Kidney tubule cell (primary cell): ENCODE measurements around the gene CCL1.
"Not testable (repeated sequence)": the region's sequence is repeated elsewhere in the genome, so short reads cannot be mapped to it uniquely, and the experiment has no call there.

ENCODE experiments used
- DNase-seq: peaks from one replicate; pipeline ENCODE4 v3.0.0-alpha.2; 2018; ENCODE audit warnings: low spot score

The CCL1 gene

DNA sequence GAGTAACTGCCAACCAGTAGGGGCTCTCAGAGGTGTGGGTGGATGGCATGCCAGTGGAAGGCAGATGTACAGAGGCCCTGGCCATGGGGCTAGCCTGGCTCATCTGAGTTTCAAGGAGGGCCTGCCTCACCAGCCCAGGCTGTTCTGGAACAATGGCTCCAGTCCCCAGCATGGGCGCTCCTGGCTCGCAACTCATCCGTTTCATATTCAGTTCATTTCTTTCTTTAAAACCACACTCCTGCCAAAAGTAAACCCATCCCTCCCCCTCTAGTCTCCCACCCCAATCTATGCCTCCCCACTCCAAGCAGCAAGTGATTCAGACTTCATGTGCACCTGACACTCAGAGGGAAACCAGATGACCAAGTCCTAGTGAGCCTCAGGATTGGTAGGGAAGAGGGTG, 4.4 kb downstream of the CCL1 start:
- no peak for DNase-seq

DNA sequence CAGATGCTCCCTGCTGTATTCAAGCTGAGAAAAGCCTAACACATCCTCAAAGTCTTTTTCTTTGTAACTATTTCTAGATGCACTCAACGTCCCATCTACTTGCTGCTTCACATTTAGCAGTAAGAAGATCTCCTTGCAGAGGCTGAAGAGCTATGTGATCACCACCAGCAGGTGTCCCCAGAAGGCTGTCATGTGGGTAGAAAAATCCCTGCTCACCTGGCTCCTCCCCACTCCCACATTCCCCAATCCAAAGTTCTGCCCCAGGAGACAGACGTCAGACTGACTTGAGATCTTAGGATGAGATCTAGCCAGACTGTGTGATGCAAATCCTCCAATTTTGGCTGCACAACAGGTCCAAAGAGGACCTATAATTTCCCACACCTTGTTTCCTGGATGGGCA, 5.6 kb downstream of the CCL1 start:
- DNase-seq, result no peak

DNA sequence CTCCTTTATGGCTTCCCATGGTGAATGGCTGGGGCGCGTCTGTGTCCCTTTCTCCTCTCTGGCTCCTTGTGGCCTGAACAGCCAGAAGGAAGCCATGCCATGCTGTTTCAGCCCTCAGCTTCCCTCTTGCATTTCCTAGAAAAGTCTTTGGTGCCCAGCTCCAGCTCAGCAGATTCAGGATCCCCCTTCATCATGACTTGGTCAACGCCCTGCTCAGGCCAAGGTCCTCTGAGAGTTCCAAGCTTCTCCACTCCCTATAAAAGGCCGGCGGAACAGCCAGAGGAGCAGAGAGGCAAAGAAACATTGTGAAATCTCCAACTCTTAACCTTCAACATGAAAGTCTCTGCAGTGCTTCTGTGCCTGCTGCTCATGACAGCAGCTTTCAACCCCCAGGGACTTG, 6.8 kb downstream of the CCL1 start, which contains the start of gene CCL13:
Gene CCL13 (plus strand): TSS at position 287 of the 400 bp plus-strand sequence. CDS start 47 bp downstream, at position 334.
- no peak for DNase-seq

DNA sequence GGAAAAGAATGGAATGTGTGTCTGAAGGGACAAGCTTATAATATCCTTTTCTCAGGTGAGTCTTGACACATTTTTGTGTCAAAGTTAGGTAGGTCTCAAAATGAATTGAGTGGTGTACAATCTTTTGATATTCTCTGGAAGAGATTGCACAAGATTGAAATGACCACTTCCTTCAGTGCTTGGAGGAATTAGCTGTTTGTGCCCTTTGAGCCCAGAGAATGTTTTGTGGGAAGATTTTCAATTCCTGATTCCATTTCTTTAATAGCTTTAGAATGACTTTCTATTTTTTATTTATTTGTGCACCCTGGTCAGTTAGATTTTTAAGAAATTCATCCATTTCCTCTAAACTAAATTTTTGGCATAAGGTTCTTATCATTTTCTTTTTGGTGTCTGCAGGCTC, 8.4 kb downstream of the CCL1 start:
- DNase-seq, result no peak

DNA sequence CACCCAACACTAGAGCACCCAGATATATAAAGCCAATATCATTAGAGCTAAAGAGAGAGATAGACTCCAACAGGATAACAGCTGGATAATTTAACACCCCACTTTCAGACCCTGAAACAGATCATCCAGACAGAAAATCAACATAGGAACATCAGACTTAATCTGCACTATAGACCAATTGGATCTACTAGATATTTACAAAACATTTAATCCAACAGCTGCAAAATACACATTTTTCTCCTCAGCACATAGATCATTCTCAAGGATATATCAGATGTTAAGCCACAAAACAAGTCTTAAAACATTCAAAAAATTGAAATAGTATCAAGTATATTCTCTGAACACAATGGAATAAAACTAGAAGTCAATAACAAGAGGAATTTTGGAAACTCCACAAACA, 10.8 kb downstream of the CCL1 start:
- no peak for DNase-seq

DNA sequence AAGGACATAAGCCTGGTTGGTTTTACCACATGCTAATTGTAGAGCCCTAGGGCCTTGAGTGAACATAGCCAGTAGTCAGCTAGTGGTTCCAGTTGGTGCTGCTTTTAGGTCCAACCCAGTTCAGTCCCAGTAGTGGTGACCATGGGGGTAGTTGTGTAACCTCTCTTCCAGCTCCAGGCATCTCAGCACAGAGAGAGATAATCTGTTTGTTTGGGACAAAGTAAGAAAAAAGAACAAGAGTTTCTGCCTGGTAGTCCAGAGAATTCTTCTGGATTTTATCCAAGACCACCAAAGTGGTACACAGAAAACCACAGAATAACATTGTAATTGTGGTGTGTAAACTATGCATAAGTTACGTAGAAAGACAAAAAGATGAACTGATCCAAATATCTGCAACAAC, 11.9 kb downstream of the CCL1 start:
- no peak for DNase-seq

DNA sequence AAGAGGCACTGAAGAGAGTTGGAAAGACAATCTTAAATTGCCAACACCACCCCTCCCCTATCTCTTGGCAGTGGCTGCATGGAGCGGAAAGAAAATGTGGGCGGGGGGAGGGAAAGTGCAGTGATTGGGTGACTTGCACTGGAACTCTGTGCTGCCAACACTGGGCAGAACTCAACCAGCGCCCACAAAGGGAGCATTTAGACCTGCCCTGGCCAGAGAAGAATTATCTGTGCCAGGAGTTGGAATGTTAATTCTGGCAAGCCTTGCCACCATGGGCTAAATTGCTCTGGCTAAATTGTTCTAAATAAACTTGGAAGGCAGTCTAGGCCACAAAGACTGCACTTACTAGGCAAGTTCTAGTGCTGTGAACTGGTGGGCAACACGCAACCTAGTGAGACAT, 13.3 kb downstream of the CCL1 start:
- no peak for DNase-seq

DNA sequence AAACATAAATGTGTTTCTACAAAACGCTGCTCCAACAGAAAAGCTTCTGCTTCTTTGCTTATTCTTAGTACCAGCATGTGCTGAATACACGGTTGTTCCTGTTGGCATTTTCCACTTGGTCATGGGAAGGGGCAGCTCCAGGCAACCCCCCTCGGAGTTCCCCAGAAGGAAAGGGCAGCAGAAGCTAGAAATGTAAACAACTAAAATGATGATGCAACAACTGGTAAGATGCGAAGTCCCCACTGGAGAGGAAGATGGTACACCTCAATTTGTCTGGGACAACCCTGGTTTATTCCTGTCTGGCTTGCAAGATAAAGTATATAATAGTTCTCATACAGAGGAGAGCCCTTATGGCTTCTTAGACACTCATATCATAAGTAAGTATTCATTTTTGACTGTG, 16.0 kb downstream of the CCL1 start:
- DNase-seq, result no peak

DNA sequence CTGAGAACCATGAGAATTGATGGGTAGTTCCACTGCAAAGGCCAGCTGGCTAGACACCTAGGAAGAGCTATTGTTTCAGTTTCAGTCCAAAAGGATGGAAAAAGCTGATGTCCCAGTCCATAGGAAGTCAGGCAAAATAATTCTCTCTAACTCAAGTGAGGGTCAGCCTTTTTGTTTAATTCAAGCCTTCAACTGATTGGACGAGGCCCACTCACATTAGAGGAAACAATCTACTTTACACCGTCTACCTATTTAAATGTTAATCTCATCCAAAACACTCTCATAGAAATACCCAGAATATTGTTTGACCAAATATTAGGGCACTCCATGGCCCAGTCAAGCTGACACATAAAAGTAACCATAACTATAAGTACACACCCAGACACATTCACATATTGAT, 21.1 kb downstream of the CCL1 start:
- no peak for DNase-seq

DNA sequence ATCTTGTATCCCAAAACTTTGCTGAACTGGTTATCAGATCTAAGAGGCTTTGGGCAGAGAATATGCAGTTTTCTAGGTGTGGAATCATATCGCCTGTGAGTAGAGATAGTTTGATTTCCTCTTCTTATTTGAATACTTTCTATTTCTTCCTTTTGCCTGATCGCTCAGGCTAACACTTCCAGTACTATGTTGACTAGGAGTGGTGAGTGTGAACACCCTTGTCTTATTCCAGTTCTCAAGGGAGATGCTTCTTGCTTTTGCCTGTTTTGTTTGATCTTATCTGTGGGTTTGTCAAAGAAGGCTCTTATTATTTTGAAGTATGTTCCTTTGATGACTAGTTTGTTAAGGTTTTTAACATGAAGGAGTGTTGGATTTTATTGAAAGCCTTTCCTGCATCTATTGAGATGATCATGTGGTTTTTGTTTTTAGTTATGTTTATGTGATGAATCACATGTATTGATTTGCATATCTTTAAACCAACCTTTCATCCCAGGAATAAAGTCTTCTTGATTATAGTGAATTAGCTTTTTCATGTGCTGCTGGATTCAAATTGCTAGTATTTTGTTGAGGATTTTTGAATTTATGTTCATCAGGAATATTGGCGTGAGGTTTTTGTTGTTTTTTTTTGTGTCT, 23.8 kb downstream of the CCL1 start:
- DNase-seq, result no peak

DNA sequence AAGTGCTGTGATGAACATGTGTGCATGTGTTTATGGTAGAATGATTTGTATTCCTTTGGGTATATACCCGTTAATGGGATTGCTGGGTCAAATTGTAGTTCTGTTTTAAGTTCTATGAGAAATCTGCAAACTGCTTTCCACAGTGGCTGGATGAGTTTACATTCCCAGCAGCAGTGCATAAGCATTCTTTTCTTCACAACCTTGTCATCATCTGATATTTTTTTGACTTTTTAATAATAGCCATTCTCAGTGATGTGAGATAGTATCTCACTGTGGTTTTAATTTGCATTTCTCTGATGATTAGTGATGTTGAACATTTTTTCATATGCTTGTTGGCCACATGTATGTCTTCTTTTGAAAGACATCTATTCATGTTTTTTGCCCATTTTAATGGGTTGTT, 25.3 kb downstream of the CCL1 start:
- DNase-seq, result no peak

DNA sequence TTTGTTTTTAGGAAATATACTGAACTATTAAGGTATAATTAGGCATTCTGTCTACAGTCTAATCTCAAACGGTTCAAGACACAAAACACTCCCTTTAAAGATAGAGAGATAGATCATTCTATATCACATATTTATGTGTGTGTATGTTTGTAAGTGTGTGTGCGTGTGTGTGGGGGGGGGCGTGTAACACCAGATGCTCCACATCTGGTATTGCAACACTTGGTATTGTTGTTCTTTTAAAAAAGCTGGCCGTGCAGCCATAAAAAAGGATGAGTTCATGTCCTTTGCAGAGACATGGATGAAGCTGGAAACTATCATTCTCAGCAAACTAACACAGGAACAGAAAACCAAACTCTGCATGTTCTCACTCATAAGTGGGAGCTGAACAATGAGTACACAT, 35.5 kb downstream of the CCL1 start:
- DNase-seq, result not testable (repeated sequence)

DNA sequence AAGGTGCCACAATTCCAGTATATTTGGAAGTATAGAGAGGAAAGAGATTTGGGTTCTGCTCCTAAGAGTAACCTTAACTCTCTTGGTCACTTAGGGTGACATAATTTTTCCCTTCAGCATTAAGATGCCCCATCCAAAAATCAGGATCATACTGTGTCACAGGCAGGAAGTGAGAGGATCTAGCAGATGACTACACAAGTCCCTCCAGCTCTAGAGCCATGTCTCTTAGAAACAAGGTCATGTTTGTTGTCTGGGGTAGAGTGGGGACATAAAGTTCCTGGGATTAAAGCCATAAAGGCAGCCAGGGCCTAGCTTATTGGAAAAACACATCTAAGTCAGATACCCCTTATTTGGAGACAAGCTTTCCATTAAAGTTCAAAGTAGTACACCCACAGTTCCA, 41.1 kb downstream of the CCL1 start:
- no peak for DNase-seq

DNA sequence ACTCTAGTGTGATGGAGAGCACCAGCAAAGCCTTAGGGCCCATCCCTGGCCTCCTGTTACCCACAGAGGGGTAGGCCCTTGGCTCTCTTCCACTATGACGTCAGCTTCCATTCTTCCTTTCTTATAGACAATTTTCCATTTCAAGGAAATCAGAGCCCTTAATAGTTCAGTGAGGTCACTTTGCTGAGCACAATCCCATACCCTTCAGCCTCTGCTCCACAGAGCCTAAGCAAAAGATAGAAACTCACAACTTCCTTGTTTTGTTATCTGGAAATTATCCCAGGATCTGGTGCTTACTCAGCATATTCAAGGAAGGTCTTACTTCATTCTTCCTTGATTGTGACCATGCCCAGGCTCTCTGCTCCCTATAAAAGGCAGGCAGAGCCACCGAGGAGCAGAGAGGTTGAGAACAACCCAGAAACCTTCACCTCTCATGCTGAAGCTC, 44.0 kb downstream of the CCL1 start, which contains the start of gene CCL8:
Gene CCL8 (plus strand): TSS at position 397 of the 445 bp plus-strand sequence. CDS start 67 bp downstream, outside the sequence.
- DNase-seq, result no peak

DNA sequence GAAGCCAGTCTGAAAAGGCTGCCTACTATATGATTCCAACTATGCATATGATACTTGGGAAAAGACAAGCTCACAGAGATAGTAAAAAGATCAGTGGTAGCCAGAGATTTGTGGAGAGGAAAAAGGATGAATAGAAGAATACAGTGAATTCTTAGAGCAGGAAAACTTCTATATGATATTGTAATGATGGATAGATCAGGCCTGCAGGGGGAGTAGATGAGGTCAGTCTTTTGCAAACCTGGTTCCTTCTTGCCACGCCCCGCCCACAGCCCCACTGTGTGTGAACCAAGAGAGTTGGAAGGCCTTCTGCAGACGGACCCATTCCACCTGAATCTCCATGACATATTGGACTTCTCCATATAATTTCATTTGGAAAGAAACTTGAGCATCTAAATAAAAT, 44.6 kb downstream of the CCL1 start:
- no peak for DNase-seq

DNA sequence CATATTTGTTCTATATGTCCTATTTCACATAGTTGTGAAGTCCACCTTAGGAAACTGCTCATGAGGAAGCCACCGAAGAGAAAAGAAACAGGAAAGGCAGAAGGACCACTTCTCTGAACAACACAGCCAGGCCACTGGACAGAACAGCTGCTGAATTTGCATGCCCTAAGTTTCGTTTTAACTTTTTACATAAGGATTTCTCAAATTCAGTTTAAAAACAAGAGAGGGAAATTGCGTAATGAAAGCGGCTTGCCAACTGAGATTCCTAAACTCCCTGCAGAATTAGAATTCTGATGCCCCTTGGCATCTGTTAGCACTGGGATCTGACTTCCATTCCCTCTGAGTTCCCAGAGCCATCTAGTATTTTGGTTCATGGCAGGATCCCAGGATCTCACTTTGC, 48.8 kb downstream of the CCL1 start:
- DNase-seq, result no peak

DNA sequence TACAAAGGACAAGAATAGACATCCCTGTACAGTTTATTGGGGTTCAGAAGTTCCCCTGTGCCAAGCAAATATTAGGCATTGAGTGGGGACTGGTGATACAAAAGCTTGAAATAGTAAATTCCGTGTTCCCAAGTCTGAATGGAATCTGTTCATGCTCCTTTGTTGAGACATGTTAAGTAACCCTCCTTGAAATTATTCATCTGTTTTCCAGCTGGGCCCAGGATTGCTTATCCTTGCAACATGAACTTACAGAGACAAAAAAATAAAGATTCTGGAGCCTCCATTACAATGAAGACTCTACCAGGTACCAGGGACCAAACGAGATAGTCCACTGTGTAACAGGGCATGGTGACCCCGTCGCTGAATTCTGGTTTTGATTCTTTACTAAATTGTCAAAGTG, 49.9 kb downstream of the CCL1 start:
- DNase-seq, result no peak

DNA sequence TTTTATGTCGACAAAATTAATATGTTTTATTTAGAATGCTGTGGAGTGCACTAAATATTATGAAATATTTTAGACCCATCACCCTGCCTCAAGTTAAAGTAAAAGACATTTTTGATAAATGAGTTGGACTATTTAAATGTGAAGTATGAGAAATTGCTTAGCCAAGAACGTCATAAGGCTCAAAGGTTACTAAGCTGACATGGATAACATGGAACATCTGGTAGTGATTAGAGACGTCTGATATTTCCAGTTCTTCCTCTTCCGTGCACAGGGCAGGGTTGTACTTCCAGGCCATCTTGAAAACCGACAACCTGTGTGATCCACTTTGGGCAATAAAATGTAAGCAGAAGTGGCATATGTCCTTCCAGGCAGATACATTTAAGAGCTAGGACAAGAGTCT, 51.0 kb downstream of the CCL1 start:
- DNase-seq, result no peak

DNA sequence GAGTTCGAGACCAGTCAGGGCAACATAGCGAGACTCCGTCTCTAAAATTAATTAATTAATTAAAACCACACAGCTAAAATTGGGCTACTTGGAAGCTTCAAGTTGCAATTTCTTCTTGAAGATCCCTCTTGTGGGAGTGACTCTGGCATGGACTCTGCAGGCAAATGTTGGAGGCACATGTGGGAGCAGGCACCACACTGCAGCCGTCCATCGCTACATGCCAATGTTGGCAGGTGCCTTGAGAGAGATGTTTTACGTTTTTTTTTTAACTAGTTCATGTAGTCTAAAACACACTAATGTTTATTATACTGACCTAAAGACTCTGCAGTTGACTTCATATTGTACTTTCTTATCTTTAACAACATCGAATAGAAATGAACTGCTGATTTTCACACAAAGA, 51.7 kb downstream of the CCL1 start:
- no peak for DNase-seq
